A549 (cell line): Measurements from ENCODE around the gene ARMC7. TPM values are rescaled to one million over a fixed set of nuclear protein-coding genes. Genes with fewer than 3 reads are reported as not detected.
"Not testable (repeated sequence)": the region's sequence is repeated elsewhere in the genome, so short reads cannot be mapped to it uniquely, and the experiment has no call there.

Source experiments
- ATAC-seq, 2 experiments: fragments of 200-7000 bp in 1 of 2; fragments of >200 bp in 1 of 2; cut with Nextera tagmentation in 1 of 2; cut with Tn5 transposase in 1 of 2; 3 replicates each; pipeline versions ENCODE4 v1.8.0 to v1.9.1; 2018 to 2020; ENCODE audit warnings: mild to moderate bottlenecking in 1 of 2, moderate library complexity in 1 of 2
- CTCF ChIA-PET: fragments of 300-600 bp; sonication (Branson Sonifier 250); formaldehyde crosslinking; extraction: SDS; loops from one replicate; lab custom pipeline; 2021; ENCODE audit warnings: antibody characterized with exemption, inconsistent platforms; lab: Yijun Ruan, JAX
- POLR2A ChIA-PET: fragments of 350-600 bp; formaldehyde crosslinking; extraction: SDS; loops from one replicate; lab custom pipeline; 2021; ENCODE audit warnings: antibody characterized with exemption, inconsistent platforms; lab: Yijun Ruan, JAX
- DNase-seq, 2 experiments: peaks; one replicate each; pipeline versions ENCODE4 v3.0.0 to v3.0.0-alpha.2; 2011 to 2016; ENCODE audit warnings: low read depth in 1 of 2, low spot score in 1 of 2
- FAIRE-seq: peaks from 2 replicates; lab custom pipeline; 2011; peaks lifted over from hg19 to GRCh38; lab: Jason Lieb, UNC
- H3K27ac ChIP-seq, 2 experiments: fragments of >200 bp; sonication (Bioruptor Twin); formaldehyde crosslinking; 3 replicates each; pipeline ENCODE4 v1.5.1; 2016 to 2017
- H3K4me1 ChIP-seq: fragments of >200 bp; sonication (Bioruptor Twin); formaldehyde crosslinking; 3 replicates; pipeline ENCODE4 v1.6.1; 2016
- H3K4me2 ChIP-seq: fragments of >200 bp; sonication (Bioruptor Twin); formaldehyde crosslinking; 3 replicates; pipeline ENCODE4 v1.6.1; 2016
- H3K4me3 ChIP-seq: fragments of >200 bp; sonication (Bioruptor Twin); formaldehyde crosslinking; 3 replicates; pipeline ENCODE4 v1.5.1; 2016
- H3K9me3 ChIP-seq: fragments of >200 bp; sonication (Bioruptor Twin); formaldehyde crosslinking; 3 replicates; pipeline ENCODE4 v1.6.1; 2016
- CHD2 ChIP-seq: fragments of 150-350 bp; IDR thresholded peaks from 2 replicates; pipeline ENCODE4 v1.6.1; 2014; ENCODE audit warnings: low read length; ENCODE audit not compliant: partially characterized antibody
- CTCF ChIP-seq: fragments of >200 bp; sonication (Bioruptor Twin); formaldehyde crosslinking; IDR thresholded peaks from 3 replicates; pipeline ENCODE4 v1.5.1; 2016
- EP300 ChIP-seq, 2 experiments: fragments of >200 bp; sonication (Bioruptor Twin); formaldehyde crosslinking; IDR thresholded peaks; 2 replicates in 1 of 2; 3 replicates in 1 of 2; pipeline ENCODE4 v1.6.1; 2016 to 2017
- FOXS1 ChIP-seq: fragments of 250-450 bp; sonication (Bioruptor Pico); IDR thresholded peaks from 2 replicates; pipeline ENCODE4 v1.5.0; 2020; ENCODE audit warnings: mild to moderate bottlenecking, moderate library complexity
- GATA3 ChIP-seq: IDR thresholded peaks from 2 replicates; pipeline ENCODE4 v1.6.1; 2012; ENCODE audit warnings: borderline replicate concordance
- HES2 ChIP-seq: fragments of >200 bp; sonication (Bioruptor Twin); formaldehyde crosslinking; IDR thresholded peaks from 2 replicates; pipeline ENCODE4 v1.6.1; 2016
- HOXB5 ChIP-seq: fragments of 250-450 bp; sonication (Bioruptor Pico); IDR thresholded peaks from 2 replicates; pipeline ENCODE4 v1.5.0; 2020; ENCODE audit warnings: mild to moderate bottlenecking, moderate library complexity
- MAFK ChIP-seq: fragments of 450-650 bp; IDR thresholded peaks from 2 replicates; pipeline ENCODE4 v1.6.1; 2014; ENCODE audit not compliant: partially characterized antibody
- MYC ChIP-seq: IDR thresholded peaks from 2 replicates; pipeline ENCODE4 v1.6.1; 2012; ENCODE audit warnings: mild to moderate bottlenecking, inconsistent platforms, low read length, improper control_type of control experiment, borderline replicate concordance
- RAD21 ChIP-seq, 2 experiments: fragments of >200 bp in 1 of 2; sonication (Bioruptor Twin) in 1 of 2; formaldehyde crosslinking in 1 of 2; IDR thresholded peaks in 1 of 2; conservative IDR thresholded peaks in 1 of 2; 2 replicates in 1 of 2; 3 replicates in 1 of 2; pipeline ENCODE4 v1.6.1; 2012 to 2018; ENCODE audit warnings: inconsistent platforms in 1 of 2
- REST ChIP-seq: fragments of 200-600 bp; sonication (generic); IDR thresholded peaks from 2 replicates; pipeline ENCODE4 v1.6.1; 2016; ENCODE audit warnings: antibody characterized with exemption, mild to moderate bottlenecking, moderate library complexity
- RFX5 ChIP-seq: fragments of 450-650 bp; IDR thresholded peaks from 2 replicates; pipeline ENCODE4 v1.7.1; 2014; ENCODE audit warnings: antibody characterized with exemption, mild to moderate bottlenecking, moderate library complexity
- SMC3 ChIP-seq: fragments of >200 bp; sonication (Bioruptor Twin); formaldehyde crosslinking; IDR thresholded peaks from 3 replicates; pipeline ENCODE4 v1.6.1; 2018; ENCODE audit warnings: inconsistent platforms
- USF2 ChIP-seq: fragments of 450-650 bp; IDR thresholded peaks from 2 replicates; pipeline ENCODE4 v1.6.1; 2014; ENCODE audit warnings: antibody characterized with exemption
- ZFP36 ChIP-seq: fragments of 450-650 bp; IDR thresholded peaks from 2 replicates; pipeline ENCODE4 v1.6.1; 2014; ENCODE audit warnings: borderline replicate concordance; ENCODE audit not compliant: partially characterized antibody
- WGBS: methylation state at CpG from one replicate; pipeline ENCODE4 v1.1.6; 2017; ENCODE audit errors: missing lambda C conversion rate; 5-methylcytosine and 5-hydroxymethylcytosine counted together
- polyA plus RNA-seq, 4 experiments: library from polyadenylated mRNA; depleted of rRNA in 3 of 4; stranded (reverse); fragments of >200 nt; fragmentation: RNase III in 1 of 4; extraction: RNeasy Plus Mini Kit Qiagen cat#74134 plus additional on column Dnase treatment in 1 of 4; gene quantifications; 2 replicates in 3 of 4; 3 replicates in 1 of 4; pipeline ENCODE4 v1.2.3, GENCODE V29; 2011 to 2017

ARMC7 gene
- polyA plus RNA-seq, 2 of the 4 experiments (the other 2 are of a cell fraction), result 8.5 to 12.6 TPM

- peak; percentile 68 to 78 for DNase-seq
- ChIA-PET POLR2A (interaction anchor here (0.6 to 1.6 kb wide), 9 partner anchors 10 to 192 kb away, joined by 3 to 7 read pairs (median 4); partner anchors contain the start of genes ARMC7, ATP5PD, GGA3 and MRPS7), CTCF (interaction anchor here (0.6 to 81.8 kb wide), 23 partner anchors 9 to 485 kb away, joined by 3 to 3429 read pairs (median 5); partner anchors contain the start of genes ARMC7, NT5C and SLC16A5)
- no peak for FAIRE-seq
- no peak for TF ChIP-seq USF2
- peak; percentile 80 to 83 for TF ChIP-seq RAD21 (conservative IDR thresholded peaks at IDR 0.05 in 1 of 2, IDR thresholded peaks at IDR 0.05 in 1 of 2)
- TF ChIP-seq CTCF, result peak; percentile 78
- no peak for TF ChIP-seq EP300 (IDR thresholded peaks at IDR 0.05)
- no peak for TF ChIP-seq MYC
- no peak for TF ChIP-seq ZFP36
- no peak for TF ChIP-seq CHD2
- no peak for TF ChIP-seq GATA3
- TF ChIP-seq SMC3, result peak; percentile 93
- 61% methylated on average over 2 of the region's 2 CpGs for WGBS
- Histone ChIP-seq H3K4me2 (no peak overlapping the region), H3K4me1 (peaks cover 3% of the 10 kb centered on the region; the same call in 1 of the 3 replicates), H3K9me3 (no peaks in the 10 kb centered on the region), H3K4me3 (no peak overlapping the region), H3K27ac (no peak overlapping the region; a peak in 1 of 6 replicates)
- peak; percentile 80 to 83 for ATAC-seq
These were observed 40.0 kb upstream of the ARMC7 start for GRCh38 chr17:75069783-75070182.

GRCh38 chr17:75071478-75072271 is 38.1 kb upstream of the ARMC7 start:
- FAIRE-seq, H3K27ac ChIP-seq, ATAC-seq, H3K4me3 ChIP-seq, POLR2A ChIA-PET, DNase-seq, H3K9me3 ChIP-seq, H3K4me1 ChIP-seq, H3K4me2 ChIP-seq: not testable (repeated sequence)
- TF ChIP-seq MAFK, result peak; percentile 9
- CTCF ChIA-PET, result interaction anchor here (3.0 to 81.8 kb wide), 6 partner anchors 7 to 130 kb away, joined by 13 to 3429 read pairs (median 64); partner anchors contain the start of genes ARMC7, NT5C and SLC16A5
- WGBS, result 88% methylated on average over 8 of the region's 8 CpGs

- not testable (repeated sequence) for FAIRE-seq, H3K4me2 ChIP-seq, H3K27ac ChIP-seq, DNase-seq, H3K4me3 ChIP-seq, ATAC-seq, H3K9me3 ChIP-seq
- CTCF ChIA-PET, result interaction anchor here (0.6 to 81.8 kb wide), 6 partner anchors 14 to 128 kb away, joined by 3 to 3429 read pairs (median 64); partner anchors contain the start of genes ARMC7, NT5C and SLC16A5
- H3K4me1 ChIP-seq, result peaks cover 15% of the 10 kb centered on the region
- 97% methylated on average over 5 of the region's 5 CpGs for WGBS
- POLR2A ChIA-PET, result interaction anchor here (1.0 to 4.8 kb wide), 2 partner anchors 13 to 15 kb away, joined by 3 to 21 read pairs; partner anchors contain the start of gene SLC16A5
These were observed 36.9 kb upstream of the ARMC7 start for GRCh38 chr17:75072909-75073308.

- 81% methylated on average over 5 of the region's 5 CpGs for WGBS
- H3K4me2 ChIP-seq, result no peak overlapping the region
- TF ChIP-seq SMC3, result no peak
- TF ChIP-seq FOXS1, result no peak
- no peak for TF ChIP-seq HOXB5 (CRISPR knock-in tag)
- no peak for TF ChIP-seq CTCF
- no peak for TF ChIP-seq HES2
- TF ChIP-seq RFX5, result no peak
- no peak for TF ChIP-seq REST
- TF ChIP-seq, all 56 proteins: peak for 0
- no peak for FAIRE-seq
- no peak; a peak in 1 of 6 replicates for ATAC-seq
- Histone ChIP-seq H3K4me3 (no peak overlapping the region), H3K27ac (peak overlapping the region in 1 of 2 experiments; percentile 30; a peak in 2 of 6 replicates), H3K4me1 (peaks cover 23% of the 10 kb centered on the region), H3K9me3 (no peaks in the 10 kb centered on the region)
- POLR2A ChIA-PET, result interaction anchor here (0.9 to 4.8 kb wide), 5 partner anchors 14 to 58 kb away, joined by 3 to 21 read pairs (median 4); partner anchors contain the start of genes ARMC7, ATP5PD, KCTD2 and NT5C
- CTCF ChIA-PET, result interaction anchor here (0.6 to 81.8 kb wide), 9 partner anchors 13 to 128 kb away, joined by 3 to 3429 read pairs (median 4); partner anchors contain the start of genes ARMC7, NT5C and SLC16A5
- no peak for DNase-seq
These were observed 36.1 kb upstream of the ARMC7 start for GRCh38 chr17:75073618-75074047.
